HL-60 (cell line): ENCODE results near the gene SBF1.

Experiments used
- DNase-seq, 2 experiments: peaks; one replicate each; pipeline ENCODE4 v3.0.0-alpha.2; 2010 to 2020; ENCODE audit warnings: low read depth in 1 of 2, low spot score in 1 of 2
- H3K27ac ChIP-seq: fragments of 250-450 bp; sonication (Bioruptor Pico); replicated peaks from 2 replicates; pipeline ENCODE4 v1.5.1; 2020; ENCODE audit warnings: mild to moderate bottlenecking, moderate library complexity
- H3K27me3 ChIP-seq: fragments of 250-450 bp; sonication (Bioruptor Pico); 2 replicates; pipeline ENCODE4 v1.5.1; 2021; ENCODE audit warnings: mild to moderate bottlenecking, moderate library complexity; ENCODE audit not compliant: insufficient read depth, poor library complexity, severe bottlenecking
- H3K4me3 ChIP-seq: replicated peaks from 2 replicates; pipeline ENCODE4 v1.5.1; 2011; ENCODE audit warnings: mild to moderate bottlenecking, control low read depth, low read length; ENCODE audit not compliant: insufficient read depth
- GABPA ChIP-seq: IDR thresholded peaks from 2 replicates; pipeline ENCODE4 v1.6.1; 2012; ENCODE audit warnings: low read depth
- POLR2AphosphoS5 ChIP-seq: IDR thresholded peaks from 2 replicates; pipeline ENCODE4 v1.6.1; 2012; ENCODE audit warnings: low read depth
- SPI1 ChIP-seq: IDR thresholded peaks from 2 replicates; pipeline ENCODE4 v1.6.1; 2012; ENCODE audit warnings: low read depth, mild to moderate bottlenecking, borderline replicate concordance
- TF ChIP-seq, protein P1 (sequence below): IDR thresholded peaks from 2 replicates; pipeline ENCODE4 v1.6.1; 2012; ENCODE audit warnings: low read depth; ENCODE audit not compliant: insufficient replicate concordance
- TF ChIP-seq, protein P2 (sequence below): IDR thresholded peaks from one replicate; pipeline ENCODE4 v1.5.1; 2011; ENCODE audit warnings: low read length, control low read depth, inconsistent platforms; ENCODE audit not compliant: insufficient read depth

Gene SBF1

DNA sequence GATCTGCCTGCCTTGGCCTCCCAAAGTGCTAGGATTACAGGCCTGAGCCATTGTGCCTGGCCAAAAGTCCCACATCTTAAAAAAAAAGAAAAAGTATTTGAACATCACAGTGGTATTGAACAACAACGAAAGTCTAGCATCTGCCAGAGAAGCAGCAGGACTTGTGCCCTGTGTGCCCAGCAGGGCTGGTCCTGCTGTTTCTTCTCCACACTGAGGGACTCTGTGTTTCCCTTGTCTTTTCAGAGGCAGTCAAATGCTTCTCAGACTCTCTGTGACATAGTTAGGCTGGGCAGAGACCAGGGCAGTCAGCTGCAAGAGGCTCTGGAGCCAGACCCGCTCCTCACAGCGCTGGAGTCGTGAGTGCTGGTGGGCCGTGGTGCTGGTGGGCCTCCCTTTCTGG is 56.2 kb downstream of the SBF1 start:
- TF ChIP-seq, protein P1, sequence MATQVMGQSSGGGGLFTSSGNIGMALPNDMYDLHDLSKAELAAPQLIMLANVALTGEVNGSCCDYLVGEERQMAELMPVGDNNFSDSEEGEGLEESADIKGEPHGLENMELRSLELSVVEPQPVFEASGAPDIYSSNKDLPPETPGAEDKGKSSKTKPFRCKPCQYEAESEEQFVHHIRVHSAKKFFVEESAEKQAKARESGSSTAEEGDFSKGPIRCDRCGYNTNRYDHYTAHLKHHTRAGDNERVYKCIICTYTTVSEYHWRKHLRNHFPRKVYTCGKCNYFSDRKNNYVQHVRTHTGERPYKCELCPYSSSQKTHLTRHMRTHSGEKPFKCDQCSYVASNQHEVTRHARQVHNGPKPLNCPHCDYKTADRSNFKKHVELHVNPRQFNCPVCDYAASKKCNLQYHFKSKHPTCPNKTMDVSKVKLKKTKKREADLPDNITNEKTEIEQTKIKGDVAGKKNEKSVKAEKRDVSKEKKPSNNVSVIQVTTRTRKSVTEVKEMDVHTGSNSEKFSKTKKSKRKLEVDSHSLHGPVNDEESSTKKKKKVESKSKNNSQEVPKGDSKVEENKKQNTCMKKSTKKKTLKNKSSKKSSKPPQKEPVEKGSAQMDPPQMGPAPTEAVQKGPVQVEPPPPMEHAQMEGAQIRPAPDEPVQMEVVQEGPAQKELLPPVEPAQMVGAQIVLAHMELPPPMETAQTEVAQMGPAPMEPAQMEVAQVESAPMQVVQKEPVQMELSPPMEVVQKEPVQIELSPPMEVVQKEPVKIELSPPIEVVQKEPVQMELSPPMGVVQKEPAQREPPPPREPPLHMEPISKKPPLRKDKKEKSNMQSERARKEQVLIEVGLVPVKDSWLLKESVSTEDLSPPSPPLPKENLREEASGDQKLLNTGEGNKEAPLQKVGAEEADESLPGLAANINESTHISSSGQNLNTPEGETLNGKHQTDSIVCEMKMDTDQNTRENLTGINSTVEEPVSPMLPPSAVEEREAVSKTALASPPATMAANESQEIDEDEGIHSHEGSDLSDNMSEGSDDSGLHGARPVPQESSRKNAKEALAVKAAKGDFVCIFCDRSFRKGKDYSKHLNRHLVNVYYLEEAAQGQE = no peak
- TF ChIP-seq POLR2AphosphoS5 (no peak), GABPA (no peak), SPI1 (no peak)
- TF ChIP-seq, protein P2, sequence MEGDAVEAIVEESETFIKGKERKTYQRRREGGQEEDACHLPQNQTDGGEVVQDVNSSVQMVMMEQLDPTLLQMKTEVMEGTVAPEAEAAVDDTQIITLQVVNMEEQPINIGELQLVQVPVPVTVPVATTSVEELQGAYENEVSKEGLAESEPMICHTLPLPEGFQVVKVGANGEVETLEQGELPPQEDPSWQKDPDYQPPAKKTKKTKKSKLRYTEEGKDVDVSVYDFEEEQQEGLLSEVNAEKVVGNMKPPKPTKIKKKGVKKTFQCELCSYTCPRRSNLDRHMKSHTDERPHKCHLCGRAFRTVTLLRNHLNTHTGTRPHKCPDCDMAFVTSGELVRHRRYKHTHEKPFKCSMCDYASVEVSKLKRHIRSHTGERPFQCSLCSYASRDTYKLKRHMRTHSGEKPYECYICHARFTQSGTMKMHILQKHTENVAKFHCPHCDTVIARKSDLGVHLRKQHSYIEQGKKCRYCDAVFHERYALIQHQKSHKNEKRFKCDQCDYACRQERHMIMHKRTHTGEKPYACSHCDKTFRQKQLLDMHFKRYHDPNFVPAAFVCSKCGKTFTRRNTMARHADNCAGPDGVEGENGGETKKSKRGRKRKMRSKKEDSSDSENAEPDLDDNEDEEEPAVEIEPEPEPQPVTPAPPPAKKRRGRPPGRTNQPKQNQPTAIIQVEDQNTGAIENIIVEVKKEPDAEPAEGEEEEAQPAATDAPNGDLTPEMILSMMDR = no peak
- Histone ChIP-seq H3K27ac (no peak overlapping the region), H3K27me3 (no peaks in the 10 kb centered on the region), H3K4me3 (no peak overlapping the region)
- no peak for DNase-seq

DNA sequence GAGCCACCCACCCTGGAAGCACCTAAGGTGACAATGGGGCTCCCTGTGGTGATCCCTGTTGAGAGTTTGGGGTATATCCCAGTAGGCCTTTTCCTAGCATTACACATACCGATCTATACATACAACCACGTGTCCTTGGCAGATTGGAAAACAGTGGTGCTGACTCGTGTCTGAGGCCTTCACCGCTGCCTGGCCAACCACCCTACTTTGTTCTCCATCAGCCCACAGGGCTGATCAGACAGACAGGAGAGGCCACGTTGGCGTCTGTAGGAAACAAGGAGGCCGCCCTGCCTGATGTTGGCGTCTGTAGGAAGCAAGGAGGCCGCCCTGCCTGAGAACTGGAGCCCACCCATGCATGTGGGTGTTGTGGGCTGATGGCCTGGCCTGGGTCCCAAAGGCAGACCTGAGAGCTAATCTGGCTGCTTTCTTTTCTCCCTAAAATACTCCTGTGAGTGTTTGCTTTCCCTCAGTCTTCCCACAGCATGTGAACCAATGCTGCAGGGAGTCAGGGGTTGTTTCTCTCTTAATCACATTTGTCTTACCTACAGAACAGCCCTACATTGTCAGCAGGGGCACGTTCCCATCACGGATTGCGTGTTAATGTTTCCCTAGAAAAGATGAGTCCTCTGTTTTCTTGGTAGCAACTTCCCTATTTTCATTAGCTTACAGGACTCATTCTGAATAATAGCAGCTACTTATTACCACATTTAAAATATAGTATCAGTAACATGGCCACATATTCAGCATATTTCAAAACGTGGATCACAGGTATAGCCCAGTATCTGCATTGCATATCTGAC is 57.2 kb downstream of the SBF1 start:
- TF ChIP-seq SPI1 (no peak), POLR2AphosphoS5 (no peak)
- TF ChIP-seq, protein P1 = no peak
- H3K27ac ChIP-seq = no peak overlapping the region
- H3K27me3 ChIP-seq = no peaks in the 10 kb centered on the region
- no peak overlapping the region for H3K4me3 ChIP-seq
- DNase-seq = no peak

DNA sequence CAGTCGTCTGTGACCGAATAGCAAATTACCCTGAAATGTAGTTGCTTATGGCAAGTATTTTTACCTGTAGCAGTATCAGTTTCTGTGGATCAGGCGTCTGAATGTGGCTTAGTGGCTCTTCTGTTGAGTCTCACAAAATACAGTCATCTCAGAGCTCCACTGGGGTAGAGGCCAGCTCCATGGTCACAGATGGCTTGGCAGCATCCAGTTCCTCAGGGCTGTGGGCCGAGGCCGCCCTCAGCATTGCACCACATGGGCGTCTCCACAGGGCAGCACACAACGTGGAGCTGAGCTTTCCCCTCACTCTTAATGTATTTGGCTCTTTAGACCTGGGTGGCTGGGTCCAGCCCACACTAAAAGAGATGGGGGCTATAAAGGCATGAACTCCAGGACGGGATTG is 57.8 kb downstream of the SBF1 start:
- H3K4me3 ChIP-seq = no peak overlapping the region
- DNase-seq = no peak
- no peaks in the 10 kb centered on the region for H3K27me3 ChIP-seq
- TF ChIP-seq GABPA = no peak
- no peak overlapping the region for H3K27ac ChIP-seq

DNA sequence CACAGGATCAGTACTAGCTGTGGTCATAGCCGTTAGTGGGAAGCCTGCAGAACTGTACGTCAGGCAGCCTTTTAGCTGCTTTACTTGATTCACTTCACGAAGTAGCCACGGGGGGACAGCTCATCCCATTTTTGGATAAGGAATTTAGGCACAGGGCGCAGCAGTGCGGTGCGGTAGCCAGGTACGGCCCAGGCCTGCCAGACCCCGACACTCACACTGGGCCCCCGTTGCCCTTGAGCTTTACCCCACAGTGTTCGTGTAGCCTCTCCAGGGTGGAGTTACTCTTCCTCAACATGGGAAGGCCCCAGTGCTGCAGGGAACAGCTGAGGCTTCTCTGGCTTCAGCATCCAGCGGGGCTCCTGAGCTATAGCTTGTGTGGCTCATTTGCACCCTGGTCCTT is 59.4 kb downstream of the SBF1 start:
- Histone ChIP-seq H3K27me3 (no peaks in the 10 kb centered on the region), H3K4me3 (no peak overlapping the region), H3K27ac (no peak overlapping the region)
- TF ChIP-seq, protein P2 = no peak
- TF ChIP-seq SPI1 = no peak
- TF ChIP-seq POLR2AphosphoS5 = no peak
- TF ChIP-seq, protein P1 = no peak
- no peak for TF ChIP-seq GABPA
- no peak for DNase-seq
